ENCODE data around the gene KRTAP5-6.

The KRTAP5-6 gene

GRCh38 chr11:1652442-1652770, 44.6 kb upstream of the KRTAP5-6 start:
- Histone ChIP-seq H4K20me1 (peaks cover 0 to 7% (median 0%) of the 10 kb centered on the region in 11 experiments; a peak in 4 of 22 replicates), H3K9ac (no peak overlapping the region), H3K27ac (no peak overlapping the region), H3K4me1 (peaks cover 20 to 48% (median 36%) of the 10 kb centered on the region in 10 experiments), H3K36me3 (no peaks in the 10 kb centered on the region), H3K9me3 (replicated peaks in 1 of 11) (no peaks in the 10 kb centered on the region), H3K27me3 (no peaks in the 10 kb centered on the region; a peak in 2 of 22 replicates), H3K4me3 (no peak overlapping the region), H3K4me2 (peak overlapping the region in 1 of 11 experiments; percentile 82; a peak in 2 of 22 replicates)
- TF ChIP-seq Cebpa-rat (IDR thresholded peaks at IDR 0.05) = no peak

- Histone ChIP-seq H3K4me1 (peaks cover 20 to 53% (median 41%) of the 10 kb centered on the region in 10 experiments), H3K4me3 (no peak overlapping the region; a peak in 1 of 20 replicates), H3K9ac (no peak overlapping the region), H3K4me2 (peak overlapping the region; percentile 59 to 86 (median 77)), H3K9me3 (replicated peaks in 1 of 11) (no peaks in the 10 kb centered on the region), H3K27me3 (no peaks in the 10 kb centered on the region; a peak in 2 of 22 replicates), H4K20me1 (peaks cover 0 to 7% (median 0%) of the 10 kb centered on the region in 11 experiments; a peak in 4 of 22 replicates), H3K36me3 (no peaks in the 10 kb centered on the region), H3K27ac (no peak overlapping the region)
- no peak for TF ChIP-seq Cebpa-rat (IDR thresholded peaks at IDR 0.05)
Observed at GRCh38 chr11:1652771-1653540, 44.0 kb upstream of the KRTAP5-6 start.

- Histone ChIP-seq H3K36me3 (no peaks in the 10 kb centered on the region), H3K4me1 (peaks cover 20 to 61% (median 49%) of the 10 kb centered on the region in 10 experiments), H3K27ac (peak overlapping the region in 5 of 11 experiments; percentile 39 to 61 (median 50); a peak in 5 of 22 replicates), H3K4me2 (peak overlapping the region; percentile 36 to 86 (median 77); a peak in 20 of 22 replicates), H3K27me3 (peaks cover 0 to 1% (median 0%) of the 10 kb centered on the region in 11 experiments; a peak in 3 of 22 replicates), H3K4me3 (no peak overlapping the region), H4K20me1 (peaks cover 0 to 7% (median 0%) of the 10 kb centered on the region in 11 experiments; a peak in 4 of 22 replicates), H3K9me3 (replicated peaks in 1 of 11) (no peaks in the 10 kb centered on the region), H3K9ac (peak overlapping the region in 3 of 11 experiments; percentile 9 to 47 (median 30); a peak in 5 of 22 replicates)
- no peak for TF ChIP-seq Cebpa-rat (IDR thresholded peaks at IDR 0.05)
Observed at GRCh38 chr11:1653541-1654387, 43.2 kb upstream of the KRTAP5-6 start.

- peaks cover 26 to 69% (median 58%) of the 10 kb centered on the region in 10 experiments for H3K4me1 ChIP-seq
- no peaks in the 10 kb centered on the region for H3K36me3 ChIP-seq
- no peaks in the 10 kb centered on the region for H3K9me3 ChIP-seq (replicated peaks in 1 of 11)
- peak overlapping the region in 9 of 11 experiments; percentile 1 to 61 (median 39); a peak in 12 of 22 replicates for H3K27ac ChIP-seq
- H4K20me1 ChIP-seq = peaks cover 0 to 7% (median 0%) of the 10 kb centered on the region in 11 experiments; a peak in 4 of 22 replicates
- no peak overlapping the region; a peak in 1 of 20 replicates for H3K4me3 ChIP-seq
- TF ChIP-seq Cebpa-rat (IDR thresholded peaks at IDR 0.05) = no peak
- H3K4me2 ChIP-seq = peak overlapping the region; percentile 35 to 86 (median 76)
- peaks cover 0 to 9% (median 0%) of the 10 kb centered on the region in 11 experiments; a peak in 10 of 22 replicates for H3K27me3 ChIP-seq
- H3K9ac ChIP-seq = peak overlapping the region in 8 of 11 experiments; percentile 21 to 47 (median 39); a peak in 14 of 22 replicates
Observed at GRCh38 chr11:1654388-1655167, 42.4 kb upstream of the KRTAP5-6 start.

GRCh38 chr11:1655168-1656060, 41.6 kb upstream of the KRTAP5-6 start:
- H3K27ac ChIP-seq = peak overlapping the region in 8 of 11 experiments; percentile 7 to 61 (median 36); a peak in 12 of 22 replicates
- H3K36me3 ChIP-seq = no peaks in the 10 kb centered on the region
- peaks cover 0 to 7% (median 0%) of the 10 kb centered on the region in 11 experiments; a peak in 4 of 22 replicates for H4K20me1 ChIP-seq
- H3K4me1 ChIP-seq = peaks cover 32 to 78% (median 66%) of the 10 kb centered on the region in 10 experiments
- no peaks in the 10 kb centered on the region for H3K9me3 ChIP-seq (replicated peaks in 1 of 11)
- H3K4me2 ChIP-seq = peak overlapping the region; percentile 35 to 86 (median 76)
- H3K4me3 ChIP-seq = no peak overlapping the region; a peak in 1 of 20 replicates
- peaks cover 0 to 18% (median 8%) of the 10 kb centered on the region in 11 experiments; a peak in 15 of 22 replicates for H3K27me3 ChIP-seq
- peak overlapping the region in 8 of 11 experiments; percentile 21 to 47 (median 39); a peak in 11 of 22 replicates for H3K9ac ChIP-seq
- no peak for TF ChIP-seq Cebpa-rat (IDR thresholded peaks at IDR 0.05)

GRCh38 chr11:1656061-1656441, 40.9 kb upstream of the KRTAP5-6 start:
- TF ChIP-seq Cebpa-rat (IDR thresholded peaks at IDR 0.05) = no peak
- no peak overlapping the region for H3K9ac ChIP-seq
- H3K27ac ChIP-seq = no peak overlapping the region
- H3K36me3 ChIP-seq = no peaks in the 10 kb centered on the region
- peaks cover 0 to 22% (median 9%) of the 10 kb centered on the region in 11 experiments; a peak in 15 of 22 replicates for H3K27me3 ChIP-seq
- no peaks in the 10 kb centered on the region for H3K9me3 ChIP-seq (replicated peaks in 1 of 11)
- peaks cover 0 to 7% (median 0%) of the 10 kb centered on the region in 11 experiments; a peak in 4 of 22 replicates for H4K20me1 ChIP-seq
- peaks cover 32 to 82% (median 72%) of the 10 kb centered on the region in 10 experiments for H3K4me1 ChIP-seq
- peak overlapping the region in 8 of 11 experiments; percentile 8 to 86 (median 74); a peak in 11 of 22 replicates for H3K4me2 ChIP-seq
- no peak overlapping the region for H3K4me3 ChIP-seq

GRCh38 chr11:1656670-1657069, 40.3 kb upstream of the KRTAP5-6 start:
- H3K4me2 ChIP-seq = peak overlapping the region in 4 of 11 experiments; percentile 21 to 86 (median 55); a peak in 3 of 22 replicates
- no peak overlapping the region for H3K9ac ChIP-seq
- H3K4me1 ChIP-seq = peaks cover 32 to 89% (median 77%) of the 10 kb centered on the region in 10 experiments
- TF ChIP-seq Cebpa-rat (IDR thresholded peaks at IDR 0.05) = no peak
- H4K20me1 ChIP-seq = peaks cover 0 to 7% (median 0%) of the 10 kb centered on the region in 11 experiments; a peak in 4 of 22 replicates
- peaks cover 0 to 22% (median 9%) of the 10 kb centered on the region in 11 experiments; a peak in 15 of 22 replicates for H3K27me3 ChIP-seq
- no peak overlapping the region for H3K4me3 ChIP-seq
- no peak overlapping the region for H3K27ac ChIP-seq
- no peaks in the 10 kb centered on the region for H3K36me3 ChIP-seq
- no peaks in the 10 kb centered on the region for H3K9me3 ChIP-seq (replicated peaks in 1 of 11)
